ENCODE data around the gene SETBP1.
A peak's percentile ranks its signal among the peaks of the same experiment; 100 is the strongest.

SETBP1 gene

DNA sequence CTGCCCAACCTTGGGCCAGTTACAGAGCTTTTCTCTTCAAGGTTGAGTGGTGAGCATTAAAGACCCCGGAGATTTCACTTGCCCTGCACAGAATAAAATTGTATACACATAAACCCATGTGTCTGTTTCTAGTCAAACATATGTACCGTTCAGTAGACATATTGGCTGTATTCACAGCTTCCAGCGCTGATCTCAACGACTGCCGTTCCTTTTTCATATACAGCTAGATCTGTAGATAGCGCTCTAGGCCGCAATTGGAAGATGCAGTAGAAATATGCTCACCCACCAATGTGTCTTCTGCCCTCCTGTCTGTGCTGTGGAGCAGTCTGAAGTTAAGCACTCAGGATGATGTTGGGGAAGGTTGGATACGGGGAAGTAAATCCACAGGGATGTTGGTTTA, 317.7 kb downstream of the SETBP1 start:
- H3K27me3 Mint-ChIP-seq: no peaks in the 10 kb centered on the region
- H3K9me3 Mint-ChIP-seq: peaks cover 2 to 3% of the 10 kb centered on the region in 2 donors
- H3K4me1 Mint-ChIP-seq: peaks cover 14 to 24% of the 10 kb centered on the region in 2 donors
- no peak for DNase-seq
- no peak overlapping the region for H3K4me3 Mint-ChIP-seq
- ATAC-seq (replicated peaks): no peak
- peaks cover 47 to 69% of the 10 kb centered on the region in 2 donors for H3K36me3 Mint-ChIP-seq
- H3K27ac Mint-ChIP-seq: no peak overlapping the region

DNA sequence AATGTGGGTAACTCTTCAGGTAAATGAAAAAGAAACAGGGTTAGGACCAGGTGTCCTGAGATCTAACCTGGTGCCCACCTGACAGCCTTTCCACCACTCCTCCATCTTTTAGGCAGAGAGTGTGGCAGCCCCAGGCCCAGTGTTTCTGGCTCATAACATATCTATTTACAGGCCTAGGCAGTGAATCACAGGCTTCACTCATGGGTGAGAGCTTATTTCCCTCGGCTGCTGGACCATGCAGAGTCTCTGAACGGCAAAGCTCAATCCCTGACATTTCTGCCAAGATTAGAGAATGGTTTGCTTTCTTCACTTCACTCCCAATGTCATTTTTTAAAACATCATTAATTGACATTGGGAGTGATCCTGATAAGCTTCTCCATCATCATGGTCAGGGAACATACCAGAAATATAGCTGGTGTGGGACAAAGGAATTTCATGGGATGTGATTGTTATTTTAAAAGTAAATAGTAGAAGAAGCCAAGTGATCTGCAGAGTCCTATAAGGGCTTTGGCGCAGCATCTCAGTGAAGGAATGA, 323.9 kb downstream of the SETBP1 start:
- Mint-ChIP-seq H3K27ac (no peak overlapping the region), H3K9me3 (peaks cover 0 to 1% of the 10 kb centered on the region in 2 donors), H3K36me3 (peaks cover 35 to 71% of the 10 kb centered on the region in 2 donors), H3K27me3 (no peaks in the 10 kb centered on the region), H3K4me1 (peaks cover 28 to 42% of the 10 kb centered on the region in 2 donors), H3K4me3 (no peak overlapping the region)
- no peak for DNase-seq
- no peak for ATAC-seq (replicated peaks)

DNA sequence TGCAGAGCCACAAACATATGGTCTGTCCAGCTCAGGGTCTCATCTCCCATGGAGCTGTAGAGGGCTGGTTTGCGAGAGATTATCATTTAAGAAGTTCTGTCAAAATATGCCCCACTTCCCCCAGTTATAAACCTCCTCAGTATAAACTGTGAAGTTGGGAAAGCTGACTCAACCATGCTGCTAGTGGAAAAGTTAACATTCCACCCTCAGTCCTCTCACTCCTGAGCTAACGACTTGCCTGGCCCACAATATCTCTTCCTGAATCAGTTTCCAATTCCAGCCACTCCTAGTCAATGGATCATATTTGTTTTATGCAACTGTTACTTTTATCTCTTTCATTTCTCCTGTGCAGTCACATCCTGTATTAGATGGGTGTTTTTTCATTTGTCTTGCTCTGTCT, 326.2 kb downstream of the SETBP1 start:
- ATAC-seq (replicated peaks): no peak
- Mint-ChIP-seq H3K4me1 (peaks cover 34 to 57% of the 10 kb centered on the region in 2 donors), H3K4me3 (no peak overlapping the region), H3K27ac (no peak overlapping the region), H3K36me3 (peaks cover 38 to 76% of the 10 kb centered on the region in 2 donors), H3K9me3 (peaks cover 0 to 2% of the 10 kb centered on the region in 2 donors), H3K27me3 (no peaks in the 10 kb centered on the region)
- no peak for DNase-seq

DNA sequence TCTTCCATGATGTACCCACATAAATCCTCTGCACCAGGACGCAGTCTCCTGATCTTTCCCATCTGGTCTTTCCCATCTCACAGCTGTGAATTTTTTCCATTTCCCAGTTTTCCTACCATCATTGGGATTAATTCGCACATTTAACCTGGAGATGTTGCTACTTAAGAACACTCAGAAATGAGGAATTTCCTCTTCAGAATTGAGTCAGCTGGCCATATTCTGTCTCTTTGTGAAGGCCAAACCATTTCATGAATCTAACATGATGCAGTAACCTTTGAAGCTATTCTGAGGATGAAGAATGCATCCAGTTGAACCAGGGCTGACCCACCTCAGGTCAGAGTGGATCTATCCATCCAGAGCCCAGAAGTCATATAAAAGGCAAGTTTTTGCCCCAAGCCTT, 326.8 kb downstream of the SETBP1 start:
- H3K27ac Mint-ChIP-seq: no peak overlapping the region
- H3K27me3 Mint-ChIP-seq: no peaks in the 10 kb centered on the region
- peaks cover 39 to 60% of the 10 kb centered on the region in 2 donors for H3K4me1 Mint-ChIP-seq
- H3K9me3 Mint-ChIP-seq: peaks cover 0 to 4% of the 10 kb centered on the region in 2 donors
- DNase-seq: no peak
- no peak overlapping the region for H3K4me3 Mint-ChIP-seq
- peaks cover 40 to 78% of the 10 kb centered on the region in 2 donors for H3K36me3 Mint-ChIP-seq
- ATAC-seq (replicated peaks): no peak

DNA sequence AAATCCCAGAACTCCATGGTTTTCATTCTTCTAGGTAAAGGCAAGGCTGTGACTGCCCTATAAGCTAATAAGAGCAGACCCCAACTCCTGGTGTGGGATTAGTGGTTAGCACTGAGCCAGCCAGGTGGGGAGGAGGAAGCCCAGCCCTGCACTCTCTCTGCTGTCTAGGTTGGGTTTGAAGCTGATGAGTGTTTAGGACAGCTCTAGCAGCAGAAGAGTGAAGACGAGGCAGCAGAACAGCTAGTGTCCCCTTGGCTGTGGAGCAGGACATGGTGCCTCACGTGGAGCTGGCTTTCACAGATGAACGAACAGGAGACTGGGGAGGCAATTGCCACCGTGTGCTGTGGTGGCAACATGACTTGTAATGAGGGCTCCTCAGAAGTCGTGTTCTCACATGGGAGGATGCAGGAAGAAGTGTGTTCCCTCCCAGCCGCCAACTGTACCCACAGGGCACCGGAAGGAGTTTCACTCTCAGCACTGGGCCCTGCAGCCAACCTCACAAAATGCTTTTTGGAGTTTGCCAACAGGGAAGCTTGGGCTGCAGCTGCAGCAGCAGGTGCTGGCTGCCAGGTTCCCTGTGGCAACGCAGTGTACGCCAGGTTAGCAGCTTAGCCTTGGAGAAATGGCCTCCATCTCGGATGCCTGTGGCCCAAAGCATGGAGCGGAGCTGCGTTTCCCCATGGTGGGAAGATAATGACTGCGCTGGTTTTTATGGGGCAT, 328.2 kb downstream of the SETBP1 start:
- Mint-ChIP-seq H3K4me1 (peaks cover 39 to 66% of the 10 kb centered on the region in 2 donors), H3K4me3 (peak overlapping the region; percentile 14 to 22)

DNA sequence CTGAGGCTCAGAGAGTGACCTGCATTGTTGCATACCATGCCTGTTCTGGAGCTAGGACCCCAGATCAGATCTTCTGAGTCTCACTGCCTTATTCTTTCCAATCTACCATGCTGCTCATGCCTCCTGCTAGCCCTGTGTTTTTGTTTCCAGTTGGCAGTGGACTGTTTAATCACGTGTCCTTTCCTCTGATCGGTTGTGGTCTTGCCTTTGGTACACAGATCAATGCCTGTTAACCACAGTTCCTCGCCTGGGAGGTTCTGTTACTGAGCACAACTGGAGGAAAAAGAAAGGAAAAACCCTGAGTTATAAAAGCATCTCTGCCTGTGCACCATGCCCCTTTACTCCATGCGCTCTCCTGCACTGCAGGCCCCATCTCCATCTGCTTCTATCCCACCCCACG, 329.1 kb downstream of the SETBP1 start:
- ATAC-seq (replicated peaks) (peak; percentile 38 to 66), DNase-seq (no peak)
- Mint-ChIP-seq H3K27ac (peak overlapping the region; percentile 63), H3K9me3 (peaks cover 0 to 4% of the 10 kb centered on the region in 2 donors), H3K4me1 (peaks cover 41 to 66% of the 10 kb centered on the region in 2 donors), H3K36me3 (peaks cover 45 to 77% of the 10 kb centered on the region in 2 donors), H3K27me3 (no peaks in the 10 kb centered on the region), H3K4me3 (no peak overlapping the region)

More for the DNA sequence above, 328.2 kb downstream of the SETBP1 start:
- H3K36me3 Mint-ChIP-seq: peaks cover 43 to 81% of the 10 kb centered on the region in 2 donors
- peak; percentile 56 to 64 for ATAC-seq (replicated peaks)
- H3K27me3 Mint-ChIP-seq: no peaks in the 10 kb centered on the region
- H3K27ac Mint-ChIP-seq: peak overlapping the region; percentile 3
- no peak for DNase-seq
- H3K9me3 Mint-ChIP-seq: peaks cover 0 to 4% of the 10 kb centered on the region in 2 donors

DNA sequence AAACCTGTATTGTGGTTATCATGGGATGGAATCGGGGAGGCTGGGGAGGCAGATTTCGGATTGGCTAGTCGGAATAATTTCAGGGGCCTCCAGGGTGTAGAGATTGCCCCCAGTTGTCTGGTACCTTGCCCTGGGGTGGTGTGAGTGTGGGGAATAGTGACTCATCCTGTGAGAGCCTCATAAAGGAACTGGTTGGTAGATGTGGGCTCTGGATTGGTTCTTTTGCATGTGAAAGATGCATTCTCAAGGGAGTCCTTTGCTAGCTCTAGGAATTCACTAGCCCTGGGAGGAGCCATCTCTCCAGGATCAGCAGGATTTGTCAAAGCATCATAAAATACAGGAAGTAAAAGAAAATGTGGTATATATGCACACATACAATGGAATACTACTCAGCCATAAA, 331.6 kb downstream of the SETBP1 start:
- ATAC-seq (replicated peaks): peak in 1 of 2 donors; percentile 36
- Mint-ChIP-seq H3K36me3 (peaks cover 39 to 76% of the 10 kb centered on the region in 2 donors), H3K9me3 (peaks cover 0 to 2% of the 10 kb centered on the region in 2 donors), H3K27me3 (no peaks in the 10 kb centered on the region), H3K4me1 (peaks cover 45 to 58% of the 10 kb centered on the region in 2 donors), H3K4me3 (no peak overlapping the region), H3K27ac (no peak overlapping the region)
- DNase-seq: no peak

DNA sequence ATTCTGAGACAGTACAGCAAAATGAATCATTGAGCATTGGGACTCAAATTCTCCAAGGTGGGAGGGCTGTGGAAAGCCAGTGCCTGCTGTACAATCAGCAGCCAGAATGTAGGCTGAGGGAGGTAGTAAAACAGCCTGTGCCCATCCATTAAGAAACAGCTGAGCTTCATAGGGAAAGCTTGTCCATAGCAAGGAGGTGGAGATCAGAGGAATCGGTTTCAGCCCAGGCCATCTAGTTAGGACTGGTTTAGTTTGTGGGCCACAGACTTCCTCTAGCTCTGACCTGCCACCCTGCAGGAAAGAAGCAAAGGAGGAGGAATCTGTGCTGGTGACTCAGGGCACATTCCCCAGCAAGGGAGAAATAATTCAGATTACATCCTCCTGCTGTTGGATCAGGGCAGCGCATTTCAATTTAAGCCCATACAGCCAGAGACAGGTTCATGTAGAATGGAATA, 333.4 kb downstream of the SETBP1 start:
- H3K27ac Mint-ChIP-seq: peak overlapping the region; percentile 47
- peaks cover 31 to 41% of the 10 kb centered on the region in 2 donors for H3K4me1 Mint-ChIP-seq
- ATAC-seq (replicated peaks) (no peak), DNase-seq (no peak)
- H3K27me3 Mint-ChIP-seq: no peaks in the 10 kb centered on the region
- H3K4me3 Mint-ChIP-seq: no peak overlapping the region
- peaks cover 38 to 73% of the 10 kb centered on the region in 2 donors for H3K36me3 Mint-ChIP-seq
- peaks cover 0 to 2% of the 10 kb centered on the region in 2 donors for H3K9me3 Mint-ChIP-seq

DNA sequence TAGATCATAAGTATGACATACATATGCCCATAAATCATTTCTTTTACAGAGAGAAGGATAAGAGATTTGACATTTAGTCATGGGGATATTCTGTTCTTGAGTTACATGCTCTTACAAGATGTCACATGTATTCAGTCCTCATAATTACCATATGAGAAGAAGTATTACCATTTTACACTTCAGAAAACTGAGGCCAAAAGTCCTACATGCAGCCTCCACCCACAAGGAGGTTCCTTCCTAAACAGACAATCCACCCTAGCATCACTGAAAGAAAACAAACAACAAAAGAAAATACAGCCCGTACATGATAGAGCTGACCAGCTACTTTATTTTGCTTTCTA, 335.1 kb downstream of the SETBP1 start:
- H3K27me3 Mint-ChIP-seq: no peaks in the 10 kb centered on the region
- ATAC-seq (replicated peaks): no peak
- H3K4me3 Mint-ChIP-seq: no peak overlapping the region

DNA sequence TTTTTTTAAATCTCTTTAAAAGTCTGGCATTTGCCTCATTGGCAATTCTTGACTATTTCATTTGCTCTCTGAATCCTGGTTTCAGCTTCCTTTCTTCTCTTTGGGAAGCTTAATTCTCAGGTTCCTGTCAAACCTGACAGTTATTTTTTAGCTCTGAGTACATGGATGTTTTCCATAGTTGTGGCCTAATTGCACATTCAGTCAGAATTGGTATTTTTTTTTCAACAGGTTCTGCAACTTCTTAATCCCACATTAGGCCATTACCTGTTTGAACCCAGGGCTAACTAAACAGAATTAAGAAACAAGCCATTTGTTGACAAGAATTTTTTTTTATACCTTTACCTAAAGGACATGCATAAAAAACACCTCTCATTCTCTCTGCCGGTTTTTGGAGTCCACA, 338.8 kb downstream of the SETBP1 start:
- DNase-seq: no peak
- Mint-ChIP-seq H3K27me3 (no peaks in the 10 kb centered on the region), H3K4me1 (peaks cover 27 to 38% of the 10 kb centered on the region in 2 donors), H3K4me3 (no peak overlapping the region), H3K27ac (no peak overlapping the region), H3K36me3 (peaks cover 28 to 54% of the 10 kb centered on the region in 2 donors), H3K9me3 (no peaks in the 10 kb centered on the region)
- ATAC-seq (replicated peaks): no peak

More for the DNA sequence above, 335.1 kb downstream of the SETBP1 start:
- Mint-ChIP-seq H3K4me1 (peaks cover 23 to 33% of the 10 kb centered on the region in 2 donors), H3K36me3 (peaks cover 37 to 66% of the 10 kb centered on the region in 2 donors), H3K27ac (no peak overlapping the region), H3K9me3 (peaks cover 0 to 2% of the 10 kb centered on the region in 2 donors)
- no peak for DNase-seq

DNA sequence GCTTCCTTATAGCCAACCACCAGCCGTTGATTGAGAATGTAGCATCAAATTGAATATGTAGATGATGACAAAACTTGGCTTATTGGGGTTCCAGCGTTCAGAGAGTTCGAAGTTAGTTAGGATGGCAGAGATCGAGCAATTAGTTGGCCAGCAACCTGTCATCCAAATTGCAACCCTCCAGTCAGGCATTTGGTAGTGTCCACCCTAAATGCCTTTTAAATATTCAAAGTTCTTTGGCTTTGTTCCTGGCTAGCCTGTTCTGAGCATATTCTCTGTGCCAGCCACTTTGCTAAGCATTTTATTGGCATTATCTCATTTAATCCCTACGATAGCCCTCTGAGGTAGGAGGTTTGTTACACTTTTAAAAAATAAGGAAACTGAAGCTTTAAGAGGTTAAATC, 342.8 kb downstream of the SETBP1 start:
- Mint-ChIP-seq H3K27me3 (no peaks in the 10 kb centered on the region), H3K4me3 (no peak overlapping the region), H3K4me1 (peaks cover 23 to 35% of the 10 kb centered on the region in 2 donors), H3K36me3 (peaks cover 36 to 39% of the 10 kb centered on the region in 2 donors), H3K27ac (no peak overlapping the region), H3K9me3 (no peaks in the 10 kb centered on the region)
- DNase-seq (no peak), ATAC-seq (replicated peaks) (no peak)

DNA sequence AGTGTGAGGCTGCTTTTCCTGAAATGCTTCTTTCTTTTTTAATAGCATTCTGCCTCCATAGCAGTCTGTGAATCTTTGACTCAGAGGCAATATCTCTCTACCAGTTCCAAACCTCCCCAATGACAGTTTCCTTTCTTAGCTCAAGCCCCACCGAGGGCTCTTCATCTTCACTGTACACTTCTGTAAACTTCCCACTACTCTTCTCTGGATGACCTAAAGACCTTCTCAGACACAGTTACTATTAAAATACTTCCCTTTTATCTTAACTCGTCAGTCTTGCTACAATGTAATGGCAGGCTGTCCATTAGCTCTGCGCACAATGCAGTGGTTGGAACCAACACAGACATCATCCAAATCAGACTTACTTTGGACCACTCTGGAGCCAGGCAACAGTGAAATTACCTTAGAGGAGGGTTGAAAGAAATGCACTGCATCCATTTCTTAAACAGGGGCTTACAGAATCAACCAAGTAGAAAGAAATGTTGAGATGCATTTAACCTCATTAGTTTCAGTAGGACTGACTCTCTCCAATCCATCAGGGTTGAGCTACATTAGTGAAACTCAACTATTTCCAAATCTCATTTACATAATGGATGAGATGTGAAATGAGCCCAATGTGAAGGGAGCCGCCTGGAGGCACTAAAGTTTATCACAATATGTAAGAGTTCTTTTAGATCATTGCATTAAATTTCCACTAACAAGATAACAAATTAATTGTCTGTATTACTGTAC, 343.8 kb downstream of the SETBP1 start:
- Mint-ChIP-seq H3K36me3 (peaks cover 33 to 38% of the 10 kb centered on the region in 2 donors), H3K27ac (no peak overlapping the region), H3K27me3 (no peaks in the 10 kb centered on the region), H3K4me3 (no peak overlapping the region), H3K4me1 (peaks cover 23 to 35% of the 10 kb centered on the region in 2 donors), H3K9me3 (no peaks in the 10 kb centered on the region)
- ATAC-seq (replicated peaks) (peak; percentile 49 to 54), DNase-seq (no peak)

DNA sequence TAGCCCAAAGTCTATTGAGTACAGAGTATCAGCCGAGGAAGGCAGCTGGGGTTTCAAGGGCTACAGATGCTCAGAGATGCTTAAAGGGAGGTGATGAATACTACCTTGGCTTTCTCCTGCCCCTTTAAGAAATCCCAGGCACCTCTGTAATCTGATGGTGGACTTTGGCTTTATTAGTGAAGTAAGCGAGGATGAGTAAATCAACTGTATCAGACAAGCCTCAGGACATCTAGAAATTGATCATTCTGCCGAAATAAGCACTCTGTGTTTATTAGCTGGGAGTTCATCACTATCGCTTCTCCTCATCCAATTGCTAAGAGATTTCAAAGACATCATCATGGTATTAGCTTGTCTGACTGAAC, 344.4 kb downstream of the SETBP1 start:
- no peaks in the 10 kb centered on the region for H3K27me3 Mint-ChIP-seq
- no peak overlapping the region for H3K4me3 Mint-ChIP-seq
- peaks cover 24 to 35% of the 10 kb centered on the region in 2 donors for H3K4me1 Mint-ChIP-seq
- DNase-seq (no peak), ATAC-seq (replicated peaks) (no peak)
- peaks cover 32 to 38% of the 10 kb centered on the region in 2 donors for H3K36me3 Mint-ChIP-seq
- no peak overlapping the region for H3K27ac Mint-ChIP-seq
- no peaks in the 10 kb centered on the region for H3K9me3 Mint-ChIP-seq

DNA sequence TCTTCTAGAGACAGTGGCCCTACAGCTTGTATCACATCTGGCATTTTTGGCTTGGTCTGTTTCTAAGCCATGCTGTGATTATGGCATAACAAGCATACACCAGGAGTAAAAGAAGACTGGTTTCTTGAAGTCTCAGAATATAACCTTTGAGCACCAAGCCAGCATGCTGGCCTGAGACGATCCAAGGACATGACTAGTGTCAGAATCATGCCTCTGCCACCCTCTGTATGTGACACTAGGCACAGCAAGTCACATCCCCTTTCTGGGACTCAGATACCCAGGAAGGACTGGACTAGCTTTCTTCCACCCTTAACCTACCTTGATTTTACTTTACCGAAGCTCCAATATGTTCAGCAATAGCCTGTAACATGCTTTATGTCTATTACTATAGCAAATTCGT, 345.5 kb downstream of the SETBP1 start:
- H3K36me3 Mint-ChIP-seq: peaks cover 28 to 37% of the 10 kb centered on the region in 2 donors
- no peaks in the 10 kb centered on the region for H3K27me3 Mint-ChIP-seq
- no peak overlapping the region for H3K4me3 Mint-ChIP-seq
- ATAC-seq (replicated peaks) (no peak), DNase-seq (no peak)
- H3K27ac Mint-ChIP-seq: no peak overlapping the region
- peaks cover 21 to 31% of the 10 kb centered on the region in 2 donors for H3K4me1 Mint-ChIP-seq
- H3K9me3 Mint-ChIP-seq: no peaks in the 10 kb centered on the region
